ENCODE data around the gene CHM.

GRCh38 chrX:85859426-85859825 is 187.9 kb downstream of the CHM start:
- TF ChIP-seq CTCF (conservative IDR thresholded peaks at IDR 0.05; ENCODE audit: low read depth, low read length) (no peak), EZH2 (IDR thresholded peaks at IDR 0.05; ENCODE audit: borderline replicate concordance, low read depth, low read length, poor library complexity, severe bottlenecking) (no peak)

All from A673 (cell line).